HG02571 (cell line): ENCODE data around the gene KPNA6.
"Not testable (repeated sequence)": the region's sequence is repeated elsewhere in the genome, so short reads cannot be mapped to it uniquely, and the experiment has no call there.

Experiments
- ATAC-seq: cut with Tn5 transposase; IDR thresholded peaks from one replicate; pipeline ENCODE4 v1.9.1; 2021; ENCODE audit warnings: mild to moderate bottlenecking, moderate library complexity; ENCODE audit not compliant: unreplicated experiment

Gene KPNA6

DNA sequence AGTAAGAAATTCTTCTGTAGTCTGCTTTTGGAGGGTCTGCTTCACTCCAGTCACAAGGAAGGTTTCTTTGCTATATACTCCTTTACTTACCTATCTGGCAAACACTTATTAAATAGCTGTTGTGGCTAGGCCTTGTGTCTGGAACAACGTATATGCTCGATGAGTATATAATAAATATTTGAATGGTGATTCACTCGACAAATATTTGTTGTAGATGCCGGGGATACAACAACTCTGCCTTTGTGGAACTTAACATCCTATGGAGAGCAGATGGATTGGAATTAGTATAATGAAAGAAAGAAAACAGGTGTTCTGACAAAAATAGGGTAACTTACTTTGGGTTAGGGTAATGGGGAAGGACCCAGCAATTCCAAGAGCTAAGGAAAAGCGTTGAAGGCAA, 31.1 kb downstream of the KPNA6 start:
- ATAC-seq, result no peak

GRCh38 chr1:32142446-32143301, 34.8 kb downstream of the KPNA6 start:
- ATAC-seq, result no peak

- not testable (repeated sequence) for ATAC-seq
Measured at GRCh38 chr1:32143302-32143695, 35.4 kb downstream of the KPNA6 start.

- no peak for ATAC-seq
Measured at GRCh38 chr1:32144033-32144432, 36.2 kb downstream of the KPNA6 start.

DNA sequence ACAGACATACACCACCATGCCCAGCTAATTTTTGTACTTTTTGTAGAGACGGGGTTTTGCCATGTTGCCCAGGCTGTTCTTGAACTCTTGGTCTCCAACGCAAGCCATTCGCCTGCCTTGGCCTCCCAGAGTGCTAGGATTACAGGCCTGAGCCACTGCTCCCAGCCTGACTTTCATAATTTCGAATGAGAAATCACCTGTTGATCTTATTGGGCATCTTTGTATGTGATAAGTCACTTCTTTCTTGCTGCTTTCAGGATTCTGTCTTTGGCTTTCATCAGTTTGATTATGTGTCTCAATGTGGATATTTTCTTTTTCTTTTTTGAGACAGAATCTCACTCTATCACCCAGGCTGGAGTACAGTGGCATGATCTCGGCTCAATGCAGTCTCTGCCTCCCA, 39.9 kb downstream of the KPNA6 start:
- not testable (repeated sequence) for ATAC-seq

DNA sequence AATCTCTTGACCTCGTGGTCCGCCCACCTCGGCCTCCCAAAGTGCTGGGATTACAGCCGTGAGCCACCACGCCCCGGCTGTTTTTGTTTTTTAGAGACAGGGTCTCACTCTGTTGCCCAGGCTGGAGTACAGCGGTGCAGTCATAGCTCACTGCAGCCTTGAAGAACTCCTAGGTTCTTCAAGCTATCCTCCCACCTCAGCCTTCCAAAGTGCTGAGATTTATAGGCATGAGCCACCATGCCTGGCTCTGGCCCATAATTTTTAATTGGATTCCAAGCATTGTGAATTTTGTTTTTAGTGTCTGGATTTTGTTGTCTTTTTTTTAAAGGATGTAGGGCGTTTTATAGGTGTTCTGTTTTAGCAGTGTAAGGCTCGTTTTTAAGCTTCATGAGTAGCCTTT, 43.0 kb downstream of the KPNA6 start:
- ATAC-seq, result no peak

GRCh38 chr1:32151319-32151787, 43.5 kb downstream of the KPNA6 start:
- ATAC-seq, result no peak

- ATAC-seq, result no peak
Measured at GRCh38 chr1:32159189-32159588, 51.3 kb downstream of the KPNA6 start.

DNA sequence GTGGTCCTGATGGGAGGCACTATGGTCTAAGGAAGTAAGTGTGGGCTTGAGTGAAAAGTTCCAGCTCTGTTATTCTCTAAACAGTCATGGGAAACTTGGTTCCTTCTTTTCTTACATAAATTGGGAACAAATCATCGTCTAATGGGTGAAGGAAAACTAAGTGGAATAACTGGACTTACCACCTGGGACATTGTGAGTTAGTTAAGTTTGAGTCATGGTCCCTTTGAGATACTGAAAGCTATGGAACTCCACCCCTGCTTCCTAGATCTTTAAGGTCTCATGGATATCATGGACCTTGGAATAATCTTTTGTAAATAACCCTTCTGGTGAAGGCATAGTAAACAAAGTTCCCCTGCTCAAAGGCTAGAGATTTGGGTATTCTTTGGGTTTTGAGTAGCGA, 55.5 kb downstream of the KPNA6 start:
- ATAC-seq, result no peak

DNA sequence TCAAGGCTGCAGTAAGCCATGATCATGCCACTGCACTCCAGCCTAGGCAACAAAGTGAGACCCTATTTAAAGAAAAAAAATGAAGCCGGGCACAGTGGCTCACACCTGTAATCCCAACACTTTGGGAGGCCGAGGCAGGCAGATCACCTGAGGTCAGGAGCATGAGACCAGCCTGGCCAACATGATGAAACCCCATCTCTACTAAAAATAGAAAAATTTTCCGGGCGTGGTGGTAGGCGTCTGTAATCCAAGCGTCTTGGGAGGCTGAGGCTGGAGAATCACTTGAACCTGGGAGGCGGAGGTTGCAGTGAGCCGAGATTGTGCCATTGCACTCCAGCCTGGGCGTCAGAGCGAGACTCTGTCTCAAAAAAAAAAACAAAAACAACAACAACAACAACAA, 57.8 kb downstream of the KPNA6 start:
- not testable (repeated sequence) for ATAC-seq

- no peak for ATAC-seq
Measured at GRCh38 chr1:32170991-32171390, 63.1 kb downstream of the KPNA6 start.

- no peak for ATAC-seq
Measured at GRCh38 chr1:32172621-32173245, 64.9 kb downstream of the KPNA6 start.

DNA sequence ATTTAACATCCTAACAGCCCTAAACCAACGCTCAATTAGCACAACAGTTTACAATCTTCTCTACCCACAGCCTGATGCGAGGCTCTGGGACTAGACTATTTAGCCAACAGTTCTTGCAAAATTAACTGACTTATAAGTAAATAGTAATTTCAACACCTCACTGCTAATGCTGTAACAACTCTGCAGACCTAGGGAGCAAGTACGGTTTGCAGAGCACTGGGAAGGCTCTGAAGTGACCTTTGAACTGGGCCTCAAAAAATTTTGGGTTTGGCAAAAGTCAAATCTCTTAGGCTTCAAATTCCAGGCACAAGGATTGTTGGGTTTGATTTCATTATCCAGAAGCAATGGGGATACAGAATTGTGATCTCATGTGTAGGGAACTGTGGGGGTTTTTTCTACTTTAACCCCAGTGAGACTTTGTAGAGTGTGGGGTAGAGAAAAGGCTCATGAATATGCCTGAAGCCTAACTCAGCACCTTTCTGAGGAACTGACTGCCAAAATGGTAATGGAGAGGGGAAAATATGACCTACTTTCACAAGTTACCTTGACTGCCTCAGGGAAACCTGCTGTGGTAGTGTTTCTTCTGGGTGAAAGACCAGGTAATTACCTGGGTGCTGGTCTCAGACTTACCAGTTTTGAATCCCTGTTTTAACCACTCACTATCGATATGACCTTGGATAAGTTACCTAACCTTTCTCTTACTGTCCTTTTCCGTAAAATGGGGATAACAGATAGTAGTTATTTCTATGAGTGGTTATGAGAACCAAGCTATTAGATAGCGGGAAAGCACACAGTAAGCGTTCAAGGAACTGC, 70.7 kb downstream of the KPNA6 start:
- ATAC-seq, result no peak

- no peak for ATAC-seq
Measured at GRCh38 chr1:32179193-32179442, 71.3 kb downstream of the KPNA6 start.

DNA sequence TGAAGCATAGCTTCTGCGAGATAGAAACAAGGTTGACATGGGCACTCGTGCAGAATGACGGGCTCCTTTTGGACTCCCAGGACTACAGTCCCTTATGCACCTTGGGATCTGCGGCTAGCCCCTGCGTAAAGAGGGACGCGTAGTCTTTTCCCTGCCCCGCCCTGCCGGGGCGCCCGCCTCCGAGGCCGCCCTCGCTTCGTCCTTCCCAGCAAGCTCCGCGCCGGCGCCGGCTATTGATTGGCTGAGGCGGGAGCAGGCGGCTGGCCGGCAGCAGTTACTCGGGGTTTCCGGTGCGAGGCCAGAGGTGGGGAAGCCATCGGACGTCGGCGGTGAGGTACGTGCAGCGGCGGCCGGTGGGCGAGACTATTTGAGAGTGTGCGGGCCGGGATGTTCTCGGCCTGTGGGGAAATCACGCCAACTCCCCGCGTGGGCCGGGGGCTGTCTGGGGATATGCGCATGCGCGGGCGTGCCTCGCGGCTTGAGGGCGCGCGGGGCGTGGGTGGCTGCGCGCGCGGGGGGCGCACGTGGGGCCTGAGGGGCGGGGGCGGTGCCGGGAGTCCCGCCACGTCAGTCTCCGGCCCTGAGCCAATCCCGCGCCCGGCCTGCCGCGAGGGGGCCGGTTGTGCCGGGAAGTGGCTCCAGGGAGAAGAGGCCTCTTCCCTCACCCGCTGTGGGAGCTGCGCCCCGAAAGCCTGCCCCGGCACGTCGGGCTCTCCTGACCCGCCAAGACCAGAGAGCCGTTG, 71.8 kb downstream of the KPNA6 start, which contains the start of gene TXLNA:
Gene TXLNA (plus strand): TSS at position 233 of the 743 bp plus-strand sequence. CDS start 671 bp downstream, outside the sequence.
- peak; percentile 85 for ATAC-seq

GRCh38 chr1:32180186-32181060, 72.6 kb downstream of the KPNA6 start:
- ATAC-seq, result no peak

GRCh38 chr1:32181065-32181464, 73.2 kb downstream of the KPNA6 start:
- no peak for ATAC-seq

DNA sequence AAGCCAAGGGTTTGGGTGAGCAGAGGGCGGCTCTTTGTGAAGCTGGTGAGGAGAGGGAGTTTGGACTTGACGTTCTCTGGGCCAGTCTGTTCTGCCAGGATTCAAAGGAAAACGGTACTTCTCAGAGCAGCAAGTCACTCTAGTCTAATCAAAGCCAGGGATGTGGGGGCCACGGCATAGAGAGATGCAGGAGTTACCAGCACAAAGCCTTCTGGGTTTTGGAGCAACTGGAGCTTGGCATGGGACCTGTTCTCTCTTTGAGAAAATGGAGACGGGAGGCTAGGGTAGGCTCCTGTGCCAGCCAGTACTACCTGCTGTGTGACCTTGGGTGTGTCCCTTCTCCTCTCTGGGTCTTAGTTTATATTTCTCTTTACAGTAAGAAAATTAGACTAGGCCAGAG, 73.7 kb downstream of the KPNA6 start:
- no peak for ATAC-seq

- no peak for ATAC-seq
Measured at GRCh38 chr1:32182060-32182459, 74.2 kb downstream of the KPNA6 start.

GRCh38 chr1:32184650-32185049, 76.8 kb downstream of the KPNA6 start:
- no peak for ATAC-seq
